Measurements from ENCODE around the gene KRTAP10-2. TPM values are rescaled to one million over a fixed set of nuclear protein-coding genes. Genes with fewer than 3 reads are reported as not detected.

KRTAP10-2 gene
- total RNA-seq, 1 donor from 2014 or later, result not detected

DNA sequence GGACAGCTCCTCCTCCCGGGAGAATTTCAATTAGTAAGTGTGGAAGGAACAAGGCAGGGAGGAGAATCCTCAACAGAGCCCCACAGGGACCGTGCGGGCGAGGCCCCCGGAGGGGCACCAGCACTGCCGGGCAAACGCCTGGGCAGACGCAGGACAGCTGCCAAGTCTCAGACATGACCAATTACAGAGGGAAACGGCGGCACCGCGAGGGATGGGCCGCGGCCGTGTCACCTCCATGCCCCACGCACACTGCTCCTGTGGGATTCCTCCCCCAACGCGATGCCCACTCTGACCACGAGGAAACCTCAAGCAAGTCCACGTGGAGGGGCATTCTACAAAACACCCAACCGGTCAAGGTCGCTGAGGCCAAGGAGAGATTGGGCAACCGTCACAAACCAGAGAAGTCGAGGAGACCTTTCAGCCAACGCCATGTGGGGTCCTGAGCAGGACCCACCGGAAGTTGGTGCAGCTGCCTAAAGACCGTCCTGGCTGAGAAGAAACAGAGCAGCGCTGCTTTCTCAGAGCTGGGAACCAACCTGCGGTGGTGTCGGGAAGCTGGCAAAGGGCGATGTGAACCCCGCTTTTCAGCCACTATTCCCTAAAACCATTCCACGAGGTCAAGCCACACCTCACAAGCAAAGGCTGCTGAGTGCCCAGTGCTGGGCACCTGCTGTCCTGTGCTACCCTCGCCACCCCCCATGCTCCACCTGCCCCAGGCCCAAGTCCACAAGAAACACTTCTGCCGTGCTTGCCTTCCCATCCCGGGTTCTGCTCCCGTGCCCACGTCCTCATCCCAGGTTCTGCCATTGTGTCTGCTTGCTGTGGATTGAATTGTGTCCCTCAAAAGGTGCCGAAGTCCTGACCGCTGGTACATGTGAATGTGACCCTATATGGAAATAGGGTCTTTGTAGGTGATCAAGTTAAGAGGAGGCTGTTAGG lies 20.8 kb upstream of the KRTAP10-2 start:
- ChIA-PET POLR2A (no interaction called here), CTCF (no interaction called here)
- Mint-ChIP-seq H3K27ac (no peak overlapping the region), H3K4me3 (no peak overlapping the region), H3K9me3 (peaks cover 11% of the 10 kb centered on the region), H3K27me3 (peaks cover 15% of the 10 kb centered on the region), H3K36me3 (ENCODE audit: low read depth) (no peaks in the 10 kb centered on the region), H3K4me1 (peaks cover 7% of the 10 kb centered on the region)
- DNase-seq, result no peak
- intact Hi-C loops (cut with micrococcal nuclease), result no loop called here
- TF ChIP-seq, protein P1, sequence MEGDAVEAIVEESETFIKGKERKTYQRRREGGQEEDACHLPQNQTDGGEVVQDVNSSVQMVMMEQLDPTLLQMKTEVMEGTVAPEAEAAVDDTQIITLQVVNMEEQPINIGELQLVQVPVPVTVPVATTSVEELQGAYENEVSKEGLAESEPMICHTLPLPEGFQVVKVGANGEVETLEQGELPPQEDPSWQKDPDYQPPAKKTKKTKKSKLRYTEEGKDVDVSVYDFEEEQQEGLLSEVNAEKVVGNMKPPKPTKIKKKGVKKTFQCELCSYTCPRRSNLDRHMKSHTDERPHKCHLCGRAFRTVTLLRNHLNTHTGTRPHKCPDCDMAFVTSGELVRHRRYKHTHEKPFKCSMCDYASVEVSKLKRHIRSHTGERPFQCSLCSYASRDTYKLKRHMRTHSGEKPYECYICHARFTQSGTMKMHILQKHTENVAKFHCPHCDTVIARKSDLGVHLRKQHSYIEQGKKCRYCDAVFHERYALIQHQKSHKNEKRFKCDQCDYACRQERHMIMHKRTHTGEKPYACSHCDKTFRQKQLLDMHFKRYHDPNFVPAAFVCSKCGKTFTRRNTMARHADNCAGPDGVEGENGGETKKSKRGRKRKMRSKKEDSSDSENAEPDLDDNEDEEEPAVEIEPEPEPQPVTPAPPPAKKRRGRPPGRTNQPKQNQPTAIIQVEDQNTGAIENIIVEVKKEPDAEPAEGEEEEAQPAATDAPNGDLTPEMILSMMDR (IDR thresholded peaks at IDR 0.05), result no peak
- ATAC-seq (ENCODE audit: low read depth), result no peak

GRCh38 chr21:44571296-44571695 lies 20.0 kb upstream of the KRTAP10-2 start:
- DNase-seq, result no peak
- ChIA-PET CTCF (no interaction called here), POLR2A (no interaction called here)
- Mint-ChIP-seq H3K27ac (no peak overlapping the region), H3K4me3 (no peak overlapping the region), H3K27me3 (peaks cover 15% of the 10 kb centered on the region), H3K36me3 (ENCODE audit: low read depth) (no peaks in the 10 kb centered on the region), H3K9me3 (peaks cover 6% of the 10 kb centered on the region), H3K4me1 (peaks cover 14% of the 10 kb centered on the region)
- TF ChIP-seq, protein P1 (IDR thresholded peaks at IDR 0.05), result no peak
- intact Hi-C loops (cut with micrococcal nuclease), result no loop called here
- ATAC-seq (ENCODE audit: low read depth), result no peak

- TF ChIP-seq, protein P1 (IDR thresholded peaks at IDR 0.05), result no peak
- H3K4me1 Mint-ChIP-seq, result peaks cover 23% of the 10 kb centered on the region
- H3K27me3 Mint-ChIP-seq, result peaks cover 13% of the 10 kb centered on the region
- POLR2A ChIA-PET, result no interaction called here
- no peak for ATAC-seq (ENCODE audit: low read depth)
- no peak overlapping the region for H3K27ac Mint-ChIP-seq
- no peak for DNase-seq
- no peak overlapping the region for H3K4me3 Mint-ChIP-seq
- peaks cover 6% of the 10 kb centered on the region for H3K9me3 Mint-ChIP-seq
- intact Hi-C loops (cut with micrococcal nuclease), result loop anchor here (5.0 kb wide), 1 partner anchor 537 kb away; no protein-coding TSS in a partner anchor
- CTCF ChIA-PET, result no interaction called here
- H3K36me3 Mint-ChIP-seq (ENCODE audit: low read depth), result no peaks in the 10 kb centered on the region
These were observed 18.7 kb upstream of the KRTAP10-2 start for GRCh38 chr21:44569861-44570517.

- no peak overlapping the region for H3K27ac Mint-ChIP-seq
- H3K36me3 Mint-ChIP-seq (ENCODE audit: low read depth), result no peaks in the 10 kb centered on the region
- H3K27me3 Mint-ChIP-seq, result peaks cover 6% of the 10 kb centered on the region
- peaks cover 6% of the 10 kb centered on the region for H3K9me3 Mint-ChIP-seq
- CTCF ChIA-PET, result no interaction called here
- H3K4me1 Mint-ChIP-seq, result peaks cover 30% of the 10 kb centered on the region
- intact Hi-C loops (cut with micrococcal nuclease), result loop anchor here (5.0 kb wide), 1 partner anchor 538 kb away; no protein-coding TSS in a partner anchor
- TF ChIP-seq, protein P1 (IDR thresholded peaks at IDR 0.05), result no peak
- POLR2A ChIA-PET, result no interaction called here
- no peak overlapping the region for H3K4me3 Mint-ChIP-seq
- no peak for DNase-seq
- no peak for ATAC-seq (ENCODE audit: low read depth)
These were observed 17.6 kb upstream of the KRTAP10-2 start for GRCh38 chr21:44568667-44569556.
